HG03175 (cell line): ENCODE data around the gene SLC4A9.

Source experiments
- ATAC-seq: cut with Tn5 transposase; IDR thresholded peaks from one replicate; pipeline ENCODE4 v1.9.1; 2021; ENCODE audit warnings: mild to moderate bottlenecking, moderate library complexity; ENCODE audit not compliant: unreplicated experiment

Gene SLC4A9

GRCh38 chr5:140360101-140360500 lies at the start of gene SLC4A9:
TSS of gene SLC4A9 (plus strand) at chr5:140360194. CDS start at chr5:140360237, 43 bp downstream.
- ATAC-seq, result no peak

- ATAC-seq, result no peak
These were observed 49.6 kb upstream of the SLC4A9 start for GRCh38 chr5:140310434-140310833.

GRCh38 chr5:140311011-140311467 lies 49.0 kb upstream of the SLC4A9 start:
- ATAC-seq, result no peak

GRCh38 chr5:140312067-140312790 lies 47.8 kb upstream of the SLC4A9 start:
- ATAC-seq, result no peak

- no peak for ATAC-seq
These were observed 47.2 kb upstream of the SLC4A9 start for GRCh38 chr5:140312791-140313189.

- no peak for ATAC-seq
These were observed 42.1 kb upstream of the SLC4A9 start for GRCh38 chr5:140317859-140318258.

GRCh38 chr5:140318792-140319191 lies 41.2 kb upstream of the SLC4A9 start:
- no peak for ATAC-seq

- no peak for ATAC-seq
These were observed 40.2 kb upstream of the SLC4A9 start for GRCh38 chr5:140319833-140320232.

GRCh38 chr5:140321796-140322195 lies 38.2 kb upstream of the SLC4A9 start:
- peak; percentile 78 for ATAC-seq

- ATAC-seq, result no peak
These were observed 37.0 kb upstream of the SLC4A9 start for GRCh38 chr5:140322751-140323731.

GRCh38 chr5:140324041-140324600 lies 35.9 kb upstream of the SLC4A9 start:
- ATAC-seq, result no peak

- ATAC-seq, result no peak
These were observed 35.3 kb upstream of the SLC4A9 start for GRCh38 chr5:140324617-140325241.

GRCh38 chr5:140325486-140325885 lies 34.5 kb upstream of the SLC4A9 start:
- ATAC-seq, result no peak

- no peak for ATAC-seq
These were observed 32.4 kb upstream of the SLC4A9 start for GRCh38 chr5:140327589-140327988.

GRCh38 chr5:140328036-140328764 lies 31.8 kb upstream of the SLC4A9 start:
- ATAC-seq, result no peak

GRCh38 chr5:140329739-140330481 lies 30.1 kb upstream of the SLC4A9 start:
- ATAC-seq, result no peak

GRCh38 chr5:140331638-140332037 lies 28.4 kb upstream of the SLC4A9 start:
- ATAC-seq, result no peak

GRCh38 chr5:140336388-140336787 lies 23.6 kb upstream of the SLC4A9 start:
- ATAC-seq, result no peak

- ATAC-seq, result no peak
These were observed 22.1 kb upstream of the SLC4A9 start for GRCh38 chr5:140337880-140338279.

GRCh38 chr5:140338336-140338735 lies 21.7 kb upstream of the SLC4A9 start:
- ATAC-seq, result no peak
